Activated T-helper 1 cell treated with anti-CD3 and anti-CD28 coated beads, Interleukin-12 subunit alpha, Interleukin-12 subunit beta, Interleukin-2, Interleukin-4 antibody, amounts not matched to agents 30 ng/mL and 10 ng/mL and 1 ng/mL, durations not matched to agents 14 hours and 24 hours and 36 hours (primary cell): ENCODE measurements around the gene C9orf50. TPM values are rescaled to one million over a fixed set of nuclear protein-coding genes. Genes with fewer than 3 reads are reported as not detected.

Experiments
- DNase-seq: peaks from one replicate; pipeline ENCODE4 v3.0.0; 2021; ENCODE audit warnings: low spot score
- H3K27ac Mint-ChIP-seq: one replicate; pipeline ENCODE4 v1.8.0; 2021; ENCODE audit warnings: mild to moderate bottlenecking, mixed read lengths
- H3K27me3 Mint-ChIP-seq: one replicate; pipeline ENCODE4 v1.8.0; 2022; ENCODE audit warnings: mild to moderate bottlenecking, moderate library complexity, mixed read lengths; ENCODE audit not compliant: insufficient read depth
- H3K36me3 Mint-ChIP-seq: one replicate; pipeline ENCODE4 v1.8.0; 2021; ENCODE audit warnings: low read depth, mixed read lengths
- H3K4me1 Mint-ChIP-seq: one replicate; pipeline ENCODE4 v1.8.0; 2021; ENCODE audit warnings: low read depth, mixed read lengths
- H3K4me3 Mint-ChIP-seq: one replicate; pipeline ENCODE4 v1.8.0; 2021; ENCODE audit warnings: mild to moderate bottlenecking, moderate library complexity, mixed read lengths
- H3K9me3 Mint-ChIP-seq: one replicate; pipeline ENCODE4 v1.8.0; 2021; ENCODE audit warnings: mixed read lengths
- intact Hi-C: fragments of 100-400 bp; cut with micrococcal nuclease; formaldehyde crosslinking; loops from one replicate; pipeline ENCODE4 v1.15.1; 2024
- total RNA-seq: library from RNA; stranded (reverse); gene quantifications from 2 replicates; pipeline ENCODE4 v1.2.3, GENCODE V29; 2022

The C9orf50 gene
- total RNA-seq, 1 donor from 2014 or later: not detected

DNA sequence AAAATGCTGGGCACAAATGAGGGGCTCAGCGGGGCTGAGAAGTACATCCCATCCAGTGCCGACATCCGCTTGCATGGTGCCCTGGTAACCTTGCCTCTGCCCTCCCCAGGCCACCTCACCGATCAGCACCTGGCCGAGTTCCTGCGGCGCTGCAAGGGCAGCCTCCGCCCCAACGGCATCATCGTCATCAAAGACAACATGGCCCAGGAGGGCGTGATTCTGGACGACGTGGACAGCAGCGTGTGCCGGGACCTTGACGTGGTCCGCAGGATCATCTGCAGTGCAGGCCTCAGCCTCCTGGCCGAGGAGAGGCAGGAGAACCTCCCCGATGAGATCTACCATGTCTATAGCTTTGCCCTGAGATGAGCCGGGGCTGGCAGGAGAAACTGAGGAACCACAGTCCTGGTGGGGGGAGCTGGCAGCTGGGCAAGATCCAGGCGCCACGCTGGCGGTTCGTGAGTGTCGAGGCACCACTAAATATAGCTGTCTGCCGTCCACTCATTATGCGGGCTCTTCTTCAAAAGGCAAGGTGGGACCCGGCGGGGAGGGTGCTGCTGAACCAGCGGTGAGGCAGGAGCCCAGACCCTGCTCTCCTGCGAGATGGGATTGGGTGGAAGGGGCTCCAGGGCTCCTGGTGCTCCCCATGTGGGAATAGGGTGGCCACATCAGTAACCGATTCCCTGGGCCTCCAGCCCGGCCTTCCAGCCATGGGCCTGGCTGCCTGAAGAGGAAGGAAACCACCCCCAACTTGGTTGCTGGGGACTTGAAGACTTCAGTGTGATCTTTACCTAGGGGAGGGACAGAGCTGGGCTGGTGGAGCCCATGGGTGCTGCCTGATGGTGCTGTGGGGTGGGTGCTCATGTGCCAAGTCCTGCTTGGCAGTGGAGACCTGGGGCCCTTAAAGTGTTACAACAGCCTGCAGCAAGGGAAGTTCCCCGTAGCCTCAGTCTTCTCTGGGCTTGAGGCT lies 14.5 kb upstream of the C9orf50 start:
- no peak overlapping the region for H3K27ac Mint-ChIP-seq
- H3K27me3 Mint-ChIP-seq: no peaks in the 10 kb centered on the region
- peaks cover 18% of the 10 kb centered on the region for H3K36me3 Mint-ChIP-seq
- no peaks in the 10 kb centered on the region for H3K4me1 Mint-ChIP-seq
- H3K4me3 Mint-ChIP-seq: no peak overlapping the region
- DNase-seq: no peak
- intact Hi-C loops: no loop called here
- H3K9me3 Mint-ChIP-seq: no peaks in the 10 kb centered on the region

DNA sequence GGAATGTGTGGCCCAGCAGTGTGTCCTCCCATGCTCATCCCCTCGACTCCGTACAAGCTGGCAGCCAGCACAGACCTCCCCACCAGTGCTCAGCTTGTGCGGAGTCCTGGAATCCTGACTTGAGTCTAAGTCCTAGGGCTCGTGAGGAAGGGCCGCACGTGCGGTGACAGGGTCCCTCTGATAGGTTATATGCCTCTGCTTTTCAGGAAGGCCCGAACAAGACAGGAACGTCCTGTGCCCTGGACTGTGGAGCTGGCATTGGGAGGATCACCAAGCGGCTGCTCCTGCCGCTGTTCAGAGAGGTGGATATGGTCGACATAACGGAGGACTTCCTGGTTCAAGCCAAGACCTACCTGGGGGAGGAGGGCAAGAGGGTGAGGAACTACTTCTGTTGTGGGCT lies 12.9 kb upstream of the C9orf50 start:
- Mint-ChIP-seq H3K4me3 (no peak overlapping the region), H3K9me3 (no peaks in the 10 kb centered on the region), H3K27ac (no peak overlapping the region), H3K27me3 (no peaks in the 10 kb centered on the region), H3K4me1 (peaks cover 4% of the 10 kb centered on the region), H3K36me3 (peaks cover 21% of the 10 kb centered on the region)
- no peak for DNase-seq
- intact Hi-C loops: no loop called here

DNA sequence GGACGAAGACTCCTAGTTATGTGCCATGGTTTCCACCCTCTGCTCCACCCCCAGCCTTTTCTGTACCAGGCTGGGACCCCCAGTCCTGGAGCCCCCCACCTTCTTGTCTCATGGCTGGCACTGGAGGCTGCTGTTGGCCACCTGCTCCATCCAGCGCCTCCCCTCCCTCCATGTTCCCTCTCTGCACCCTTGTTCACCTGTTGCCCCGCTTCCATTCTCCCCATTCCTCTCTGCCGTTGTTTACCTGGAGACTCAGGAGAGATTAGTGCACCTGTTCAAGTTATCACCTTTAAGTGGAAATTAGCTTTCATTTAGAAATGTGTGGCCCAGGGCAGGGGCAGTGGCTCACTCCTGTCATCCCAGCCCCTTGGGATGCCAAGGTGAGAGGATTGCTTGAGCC lies 12.3 kb upstream of the C9orf50 start:
- DNase-seq: no peak
- Mint-ChIP-seq H3K9me3 (no peaks in the 10 kb centered on the region), H3K36me3 (peaks cover 19% of the 10 kb centered on the region), H3K27me3 (no peaks in the 10 kb centered on the region), H3K27ac (no peak overlapping the region), H3K4me1 (peaks cover 10% of the 10 kb centered on the region), H3K4me3 (no peak overlapping the region)
- intact Hi-C loops: no loop called here

DNA sequence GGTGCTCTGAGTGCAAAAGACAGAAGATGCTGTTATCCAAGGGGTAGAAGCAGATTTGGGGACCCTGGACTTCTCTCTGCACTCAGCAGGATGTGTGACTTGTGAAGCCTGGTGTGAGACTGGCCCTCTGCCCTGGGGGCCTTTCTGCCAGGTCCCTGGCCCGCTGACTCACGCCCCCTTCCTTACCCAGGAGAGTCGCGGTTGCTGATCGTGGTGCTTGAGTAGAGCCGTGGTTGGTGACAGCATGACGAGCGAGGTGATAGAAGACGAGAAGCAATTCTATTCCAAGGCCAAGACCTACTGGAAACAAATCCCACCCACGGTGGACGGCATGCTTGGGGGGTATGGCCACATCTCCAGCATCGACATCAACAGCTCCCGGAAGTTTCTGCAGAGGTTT lies 11.6 kb upstream of the C9orf50 start:
- intact Hi-C loops: no loop called here
- Mint-ChIP-seq H3K4me1 (peaks cover 16% of the 10 kb centered on the region), H3K27me3 (no peaks in the 10 kb centered on the region), H3K9me3 (no peaks in the 10 kb centered on the region), H3K36me3 (peaks cover 21% of the 10 kb centered on the region), H3K27ac (no peak overlapping the region), H3K4me3 (no peak overlapping the region)
- no peak for DNase-seq

DNA sequence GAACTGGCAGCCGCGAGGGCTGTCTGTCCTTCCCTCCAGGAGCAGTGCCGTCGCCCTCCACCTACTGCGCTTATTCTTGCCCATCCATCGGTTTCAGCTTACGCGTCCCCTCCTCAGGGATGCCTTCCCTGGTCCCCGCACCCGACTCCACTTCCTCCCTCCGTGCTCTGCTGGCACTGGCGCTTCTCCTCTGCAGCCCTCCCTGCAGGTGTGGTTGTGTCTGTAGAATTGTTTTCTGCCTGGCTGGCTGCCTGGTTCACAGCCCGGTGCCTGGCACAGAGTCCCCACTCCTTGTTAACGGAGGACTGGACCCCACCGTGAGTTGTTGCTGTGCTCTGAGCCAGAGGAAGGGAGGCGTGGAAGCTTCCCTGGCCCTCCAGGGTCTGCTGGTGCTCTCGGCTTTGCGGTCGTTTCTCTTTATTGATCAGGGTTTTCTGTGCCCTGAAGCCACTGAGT lies 10.8 kb upstream of the C9orf50 start:
- no peak overlapping the region for H3K4me3 Mint-ChIP-seq
- no peaks in the 10 kb centered on the region for H3K9me3 Mint-ChIP-seq
- no peaks in the 10 kb centered on the region for H3K27me3 Mint-ChIP-seq
- peaks cover 24% of the 10 kb centered on the region for H3K36me3 Mint-ChIP-seq
- peaks cover 23% of the 10 kb centered on the region for H3K4me1 Mint-ChIP-seq
- no peak overlapping the region for H3K27ac Mint-ChIP-seq
- no peak for DNase-seq
- intact Hi-C loops: no loop called here

DNA sequence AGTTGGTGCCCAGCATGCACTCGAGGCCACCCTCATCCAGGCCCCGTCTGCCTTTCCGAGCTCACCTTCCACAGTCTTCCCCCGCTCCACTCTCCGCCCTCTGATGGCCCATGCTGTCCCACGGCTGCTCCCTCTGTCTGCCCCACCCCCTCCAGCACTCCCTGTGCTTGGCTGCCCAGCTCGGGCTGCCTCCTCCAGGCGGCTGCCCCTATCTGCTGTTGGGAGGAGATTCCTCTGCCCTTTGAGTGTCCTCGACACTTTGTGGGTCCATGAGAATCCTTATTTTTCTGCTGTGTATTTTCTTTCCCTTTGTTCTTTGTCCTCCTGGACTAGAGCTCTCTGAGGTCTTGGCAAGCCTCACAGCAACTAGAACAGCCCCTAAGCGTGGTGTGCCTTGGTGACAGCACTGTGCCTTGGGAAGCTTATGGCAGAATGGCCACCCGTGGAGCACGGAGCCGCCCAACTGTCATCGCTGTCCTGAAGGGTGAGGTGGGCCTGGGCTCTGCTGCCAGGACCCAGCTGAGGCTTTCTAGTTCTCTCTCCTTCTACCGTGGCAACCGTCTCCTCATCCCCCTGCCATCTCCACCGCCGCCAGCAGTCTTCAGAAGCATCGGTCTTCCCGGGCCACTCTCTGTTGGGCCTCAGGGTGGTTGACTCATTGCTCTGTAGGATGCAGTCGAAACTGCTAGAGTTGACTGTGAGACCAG lies 10.2 kb upstream of the C9orf50 start:
- Mint-ChIP-seq H3K4me1 (peaks cover 25% of the 10 kb centered on the region), H3K27me3 (no peaks in the 10 kb centered on the region), H3K36me3 (peaks cover 24% of the 10 kb centered on the region), H3K4me3 (no peak overlapping the region), H3K27ac (no peak overlapping the region), H3K9me3 (no peaks in the 10 kb centered on the region)
- intact Hi-C loops: no loop called here
- DNase-seq: no peak

DNA sequence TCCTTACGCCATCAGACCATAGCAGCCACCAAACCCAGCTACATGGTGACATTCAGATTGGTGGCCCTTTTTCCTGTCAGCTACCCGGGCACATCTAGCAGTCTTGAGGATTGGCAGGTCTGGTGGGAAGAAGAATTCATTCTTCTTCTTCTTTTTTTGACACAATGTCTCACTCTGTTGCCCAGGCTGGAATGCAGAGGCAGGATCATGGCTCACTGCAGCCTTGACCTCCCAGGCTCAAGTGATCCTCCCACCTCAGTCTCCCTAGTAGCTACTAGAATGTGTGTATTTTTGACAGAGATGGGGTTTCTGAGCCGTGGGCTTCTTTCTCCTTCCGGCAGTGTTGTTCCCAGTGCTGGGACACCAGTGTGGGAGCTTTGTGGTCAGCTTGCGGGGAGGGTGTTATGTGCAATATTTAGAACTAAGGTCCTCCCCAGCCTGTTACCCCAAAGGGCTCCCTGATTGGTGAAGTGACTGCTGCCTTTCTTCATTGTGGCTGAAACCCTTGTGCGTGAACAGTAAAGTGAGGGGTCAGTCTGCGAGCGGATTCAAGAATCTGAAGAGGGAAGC lies 8.4 kb upstream of the C9orf50 start:
- Mint-ChIP-seq H3K9me3 (no peaks in the 10 kb centered on the region), H3K27me3 (no peaks in the 10 kb centered on the region), H3K4me3 (peak overlapping the region; percentile 26), H3K27ac (no peak overlapping the region), H3K36me3 (peaks cover 16% of the 10 kb centered on the region), H3K4me1 (peaks cover 36% of the 10 kb centered on the region)
- no peak for DNase-seq
- intact Hi-C loops: loop anchor here (5.0 kb wide), 1 partner anchor 153 kb away; no protein-coding TSS in a partner anchor

DNA sequence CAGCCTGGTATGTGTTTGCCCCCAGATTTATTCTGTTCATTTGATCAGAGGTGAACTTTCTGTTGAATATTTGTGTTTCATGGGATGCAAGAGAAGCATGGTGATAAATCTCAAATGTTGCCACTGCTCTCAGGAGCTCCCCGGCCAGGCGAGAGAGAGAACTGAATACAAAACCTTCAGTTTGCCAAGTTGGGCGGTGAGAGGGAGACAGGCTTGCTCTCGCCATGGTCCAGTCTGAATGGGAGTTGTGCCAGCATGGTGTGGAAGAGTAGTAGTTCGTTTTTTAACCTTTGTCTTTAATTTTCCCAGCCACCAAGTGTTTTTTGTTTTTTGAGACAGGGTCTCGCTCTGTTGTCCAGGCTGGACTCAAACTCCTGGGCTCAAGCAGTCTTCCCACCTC lies 7.8 kb upstream of the C9orf50 start:
- H3K4me3 Mint-ChIP-seq: peak overlapping the region; percentile 26
- intact Hi-C loops: loop anchor here (5.0 kb wide), 1 partner anchor 154 kb away; no protein-coding TSS in a partner anchor
- H3K27me3 Mint-ChIP-seq: no peaks in the 10 kb centered on the region
- H3K36me3 Mint-ChIP-seq: peaks cover 16% of the 10 kb centered on the region
- H3K9me3 Mint-ChIP-seq: no peaks in the 10 kb centered on the region
- H3K27ac Mint-ChIP-seq: no peak overlapping the region
- peaks cover 41% of the 10 kb centered on the region for H3K4me1 Mint-ChIP-seq
- no peak for DNase-seq

DNA sequence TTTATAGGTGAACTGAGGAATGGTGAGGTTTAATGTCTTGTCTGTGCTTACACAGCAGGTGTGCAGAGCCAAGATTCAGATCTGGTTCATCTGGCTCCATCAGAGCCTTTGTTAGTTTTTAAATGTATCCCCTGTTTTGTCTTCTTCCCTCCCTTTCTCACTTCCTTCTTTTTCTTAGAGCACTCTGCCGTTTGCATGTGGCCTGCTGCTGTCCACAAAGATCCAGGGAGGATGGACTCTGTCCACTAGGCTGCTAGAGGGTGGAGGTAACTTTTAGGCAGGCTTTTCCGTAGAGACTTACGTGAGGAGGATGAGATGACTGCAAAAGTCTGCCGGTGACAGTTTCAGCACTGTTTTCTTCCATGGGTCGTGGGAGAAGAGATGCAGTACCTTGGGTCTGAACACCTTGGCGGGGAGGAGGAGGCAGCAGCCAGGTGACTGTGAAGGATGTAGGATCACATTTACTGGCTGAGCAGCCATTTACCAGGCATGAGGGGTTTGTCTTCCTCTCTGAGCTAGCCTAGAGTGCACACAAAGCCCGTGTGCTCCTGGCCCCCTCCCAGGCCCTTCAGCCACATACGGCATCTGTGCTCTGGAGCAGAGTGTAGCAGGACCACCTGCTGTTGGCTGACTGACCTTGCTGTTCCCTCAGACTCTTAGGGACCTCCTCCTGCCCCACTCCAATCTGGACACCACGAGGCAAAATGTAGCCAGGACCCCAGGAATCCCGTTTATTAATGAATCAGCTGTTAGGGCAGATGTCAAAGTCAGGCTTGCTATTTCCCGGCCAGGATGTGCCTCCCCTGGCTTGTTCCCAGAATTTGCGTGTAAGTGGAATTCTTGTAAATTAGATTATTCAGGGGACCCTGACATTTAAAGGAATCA lies 6.9 kb upstream of the C9orf50 start:
- Mint-ChIP-seq H3K9me3 (no peaks in the 10 kb centered on the region), H3K4me1 (peaks cover 41% of the 10 kb centered on the region), H3K36me3 (peaks cover 14% of the 10 kb centered on the region), H3K27me3 (peaks cover 2% of the 10 kb centered on the region), H3K27ac (peak overlapping the region; percentile 42), H3K4me3 (peak overlapping the region; percentile 86)
- intact Hi-C loops: loop anchor here (5.0 kb wide), 1 partner anchor 155 kb away; no protein-coding TSS in a partner anchor
- DNase-seq: no peak

DNA sequence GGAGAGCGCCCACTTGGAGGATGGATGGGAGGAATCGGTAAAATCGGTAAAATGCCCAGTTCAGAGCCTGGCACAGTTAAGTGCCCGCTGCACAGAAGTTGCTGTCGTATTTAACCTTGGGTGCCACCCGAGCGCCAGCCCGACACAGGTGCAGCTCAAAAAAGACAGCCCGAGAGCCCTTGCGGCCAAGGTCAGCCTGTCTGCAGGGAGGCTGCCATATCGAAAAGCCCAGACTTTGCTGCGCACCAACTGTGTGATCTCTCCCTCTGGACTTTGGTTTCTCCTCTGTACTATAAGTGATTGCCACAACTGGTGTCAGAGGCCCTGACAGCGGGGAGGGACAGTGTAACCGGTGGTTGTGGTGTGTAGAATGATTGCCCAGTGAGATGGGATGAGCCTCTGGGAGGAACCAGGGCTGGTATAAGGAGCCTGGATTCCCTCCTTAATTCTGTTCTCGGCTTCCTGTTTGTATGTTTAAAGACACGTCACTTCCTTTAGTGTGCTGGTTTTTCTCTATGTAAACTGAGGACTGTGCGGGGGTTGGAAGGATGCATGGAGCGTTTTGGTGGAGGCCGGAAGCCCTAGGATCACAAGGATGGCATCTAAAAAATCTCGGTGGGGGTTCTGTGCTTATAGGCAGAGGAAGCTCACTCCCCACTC lies 5.9 kb upstream of the C9orf50 start:
- Mint-ChIP-seq H3K4me1 (peaks cover 41% of the 10 kb centered on the region), H3K27me3 (peaks cover 2% of the 10 kb centered on the region), H3K36me3 (peaks cover 11% of the 10 kb centered on the region), H3K9me3 (no peaks in the 10 kb centered on the region), H3K4me3 (peak overlapping the region; percentile 86), H3K27ac (peak overlapping the region; percentile 95)
- intact Hi-C loops: loop anchor here (1.0 to 5.0 kb wide), 2 partner anchors 16 to 156 kb away; partner anchors contain the start of gene ASB6
- DNase-seq: no peak

DNA sequence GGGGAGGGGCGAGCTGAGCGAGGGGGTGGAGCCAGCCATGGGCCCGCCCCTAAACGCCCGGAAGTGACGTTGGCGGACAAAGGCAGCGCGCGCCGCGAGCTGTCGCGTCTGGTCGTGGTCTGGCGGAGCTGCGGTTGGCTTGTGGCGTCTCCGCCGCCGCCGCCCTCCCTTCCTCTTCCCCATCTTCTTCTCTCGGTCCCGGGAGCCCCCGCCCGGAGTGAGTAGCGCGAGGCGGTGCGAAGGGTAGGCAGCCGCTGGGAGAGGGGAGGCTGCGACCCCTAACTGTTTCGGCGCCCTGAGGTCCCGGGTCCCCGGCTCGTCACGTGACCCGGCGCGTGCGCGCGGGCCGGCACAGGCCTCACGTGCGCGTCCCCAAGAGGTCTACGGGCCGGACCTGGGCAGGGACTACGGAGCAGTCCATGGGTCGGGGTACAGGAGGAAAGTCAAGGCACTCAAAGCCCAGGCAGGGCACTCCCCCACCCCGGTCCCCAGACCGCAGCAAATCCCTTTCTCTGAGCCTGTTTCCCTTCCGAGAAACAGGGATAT lies 5.3 kb upstream of the C9orf50 start, which contains the start of gene NTMT1:
Gene NTMT1, plus strand, starts transcription at position 85 of the 546 bp plus-strand sequence. CDS start 6,541 bp downstream, outside the sequence.
- intact Hi-C loops: loop anchor here (1.0 to 5.0 kb wide), 2 partner anchors 16 to 156 kb away; partner anchors contain the start of gene ASB6
- peak; percentile 85 for DNase-seq
- H3K4me3 Mint-ChIP-seq: peak within 1 kb of the TSS; percentile 86
- H3K27ac Mint-ChIP-seq: peak within 1 kb of the TSS; percentile 95
- H3K36me3 Mint-ChIP-seq: peaks cover 11% of the 10 kb centered on the region
- H3K4me1 Mint-ChIP-seq: peaks cover 41% of the 10 kb centered on the region
- H3K27me3 Mint-ChIP-seq: peaks cover 7% of the 10 kb centered on the region
- H3K9me3 Mint-ChIP-seq: no peaks in the 10 kb centered on the region
